KOPT-K1 (cell line): ENCODE data around the gene UNC80.

Experiments used
- H3K27ac ChIP-seq: fragments of 200-600 bp; sonication (generic); 2 replicates; pipeline ENCODE4 v1.5.1; 2016; ENCODE audit warnings: antibody characterized with exemption, mild to moderate bottlenecking, low read depth, low read length; ENCODE audit not compliant: poor library complexity, severe bottlenecking
- H3K36me3 ChIP-seq: fragments of 200-600 bp; sonication (generic); 2 replicates; pipeline ENCODE4 v1.5.1; 2017; ENCODE audit warnings: antibody characterized with exemption, mild to moderate bottlenecking, low read length, moderate library complexity; ENCODE audit not compliant: insufficient read depth
- H3K9me3 ChIP-seq: fragments of 200-600 bp; sonication (generic); 2 replicates; pipeline ENCODE4 v1.5.1; 2017; ENCODE audit warnings: antibody characterized with exemption, low read length, mild to moderate bottlenecking; ENCODE audit not compliant: insufficient read depth, poor library complexity, severe bottlenecking

The UNC80 gene

GRCh38 chr2:209960676-209961630 is 189.3 kb downstream of the UNC80 start:
- Histone ChIP-seq H3K36me3 (no peaks in the 10 kb centered on the region), H3K9me3 (no peaks in the 10 kb centered on the region), H3K27ac (no peak overlapping the region)

GRCh38 chr2:209965723-209966122 is 194.1 kb downstream of the UNC80 start:
- no peaks in the 10 kb centered on the region for H3K9me3 ChIP-seq
- no peak overlapping the region for H3K27ac ChIP-seq
- H3K36me3 ChIP-seq, result no peaks in the 10 kb centered on the region

GRCh38 chr2:209969692-209970091 is 198.1 kb downstream of the UNC80 start:
- Histone ChIP-seq H3K36me3 (no peaks in the 10 kb centered on the region), H3K9me3 (no peaks in the 10 kb centered on the region), H3K27ac (no peak overlapping the region)

- Histone ChIP-seq H3K9me3 (no peaks in the 10 kb centered on the region), H3K36me3 (no peaks in the 10 kb centered on the region), H3K27ac (no peak overlapping the region)
Measured at GRCh38 chr2:209970271-209970670, 198.6 kb downstream of the UNC80 start.

GRCh38 chr2:209970711-209971110 is 199.1 kb downstream of the UNC80 start:
- H3K9me3 ChIP-seq, result no peaks in the 10 kb centered on the region
- H3K36me3 ChIP-seq, result no peaks in the 10 kb centered on the region
- no peak overlapping the region for H3K27ac ChIP-seq

GRCh38 chr2:209973328-209973727 is 201.7 kb downstream of the UNC80 start:
- Histone ChIP-seq H3K36me3 (no peaks in the 10 kb centered on the region), H3K9me3 (no peaks in the 10 kb centered on the region), H3K27ac (no peak overlapping the region)

GRCh38 chr2:209974576-209974975 is 202.9 kb downstream of the UNC80 start:
- no peak overlapping the region for H3K27ac ChIP-seq

GRCh38 chr2:209976698-209977385 is 205.2 kb downstream of the UNC80 start:
- H3K27ac ChIP-seq, result no peak overlapping the region
- H3K9me3 ChIP-seq, result no peaks in the 10 kb centered on the region
- H3K36me3 ChIP-seq, result no peaks in the 10 kb centered on the region

More at GRCh38 chr2:209974576-209974975, 202.9 kb downstream of the UNC80 start:
- Histone ChIP-seq H3K36me3 (no peaks in the 10 kb centered on the region), H3K9me3 (no peaks in the 10 kb centered on the region)

GRCh38 chr2:209977386-209978239 is 206.0 kb downstream of the UNC80 start:
- H3K9me3 ChIP-seq, result no peaks in the 10 kb centered on the region
- H3K36me3 ChIP-seq, result no peaks in the 10 kb centered on the region
- no peak overlapping the region for H3K27ac ChIP-seq

GRCh38 chr2:209984291-209984690 is 212.7 kb downstream of the UNC80 start:
- no peak overlapping the region for H3K27ac ChIP-seq
- no peaks in the 10 kb centered on the region for H3K9me3 ChIP-seq

GRCh38 chr2:209985874-209986273 is 214.2 kb downstream of the UNC80 start:
- H3K9me3 ChIP-seq, result no peaks in the 10 kb centered on the region
- no peak overlapping the region for H3K27ac ChIP-seq
- no peaks in the 10 kb centered on the region for H3K36me3 ChIP-seq

More at GRCh38 chr2:209984291-209984690, 212.7 kb downstream of the UNC80 start:
- no peaks in the 10 kb centered on the region for H3K36me3 ChIP-seq

- Histone ChIP-seq H3K9me3 (no peaks in the 10 kb centered on the region), H3K36me3 (no peaks in the 10 kb centered on the region), H3K27ac (no peak overlapping the region)
Measured at GRCh38 chr2:209986415-209986814, 214.8 kb downstream of the UNC80 start.

GRCh38 chr2:209988010-209988409 is 216.4 kb downstream of the UNC80 start:
- Histone ChIP-seq H3K36me3 (no peaks in the 10 kb centered on the region), H3K27ac (no peak overlapping the region), H3K9me3 (no peaks in the 10 kb centered on the region)

- Histone ChIP-seq H3K9me3 (no peaks in the 10 kb centered on the region), H3K27ac (no peak overlapping the region), H3K36me3 (no peaks in the 10 kb centered on the region)
Measured at GRCh38 chr2:209990838-209991237, 219.2 kb downstream of the UNC80 start.

GRCh38 chr2:209993968-209994367 is 222.3 kb downstream of the UNC80 start:
- Histone ChIP-seq H3K36me3 (no peaks in the 10 kb centered on the region), H3K9me3 (no peaks in the 10 kb centered on the region), H3K27ac (no peak overlapping the region)
